Measurements from ENCODE around the gene STOM.
"Not testable (repeated sequence)": the region's sequence is repeated elsewhere in the genome, so short reads cannot be mapped to it uniquely, and the experiment has no call there.

STOM gene

GRCh38 chr9:121369595-121370265 lies at the start of gene STOM:
Gene STOM, minus strand, starts transcription at chr9:121370250. Its CDS starts 63 bp downstream, at chr9:121370187.
- peak in 1 of 2 donors; percentile 24 for DNase-seq (ENCODE audit: low read depth in 2 of 2)

DNA sequence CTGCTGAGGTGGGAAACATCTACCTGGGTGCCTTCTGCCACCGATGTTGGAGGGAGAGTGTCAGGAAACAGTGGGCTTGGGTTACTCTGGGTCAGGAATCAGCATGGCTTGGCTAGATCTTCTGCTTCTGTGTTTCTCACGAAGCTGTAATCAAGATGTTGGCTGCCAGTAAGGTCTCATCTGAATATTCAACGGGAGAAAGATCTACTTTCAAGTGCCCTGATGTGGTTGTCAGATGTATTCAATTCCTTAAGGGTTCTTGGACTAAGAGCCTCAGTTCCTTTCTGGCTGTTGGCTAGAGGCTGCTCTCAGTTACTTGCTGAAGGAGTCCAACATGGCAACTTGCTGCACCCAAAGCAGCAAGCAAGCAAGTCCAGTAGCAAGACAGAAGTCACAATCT lies 41.9 kb upstream of the STOM start:
- DNase-seq (ENCODE audit: low read depth in 2 of 2), result no peak

GRCh38 chr9:121405899-121406298 lies 35.8 kb upstream of the STOM start:
- DNase-seq (ENCODE audit: low read depth in 2 of 2), result no peak

DNA sequence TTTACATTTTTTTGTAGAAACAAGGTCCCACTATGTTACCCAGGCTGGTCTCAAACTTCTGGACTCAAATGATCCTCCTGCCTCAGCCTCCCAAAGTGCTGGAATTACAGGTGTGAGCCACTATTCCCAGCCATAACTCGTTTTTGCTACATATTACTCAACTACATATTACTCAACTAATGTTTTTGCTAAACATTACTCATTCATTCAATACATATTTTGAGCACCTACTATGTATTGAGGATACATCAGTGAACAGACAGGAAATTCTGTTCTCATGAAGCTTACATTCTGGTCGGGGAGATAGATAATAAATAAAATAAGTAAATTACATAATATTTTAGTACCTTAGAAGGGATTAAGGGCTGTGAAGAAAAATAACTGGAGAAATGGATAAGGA lies 34.9 kb upstream of the STOM start:
- DNase-seq (ENCODE audit: low read depth in 2 of 2), result no peak

DNA sequence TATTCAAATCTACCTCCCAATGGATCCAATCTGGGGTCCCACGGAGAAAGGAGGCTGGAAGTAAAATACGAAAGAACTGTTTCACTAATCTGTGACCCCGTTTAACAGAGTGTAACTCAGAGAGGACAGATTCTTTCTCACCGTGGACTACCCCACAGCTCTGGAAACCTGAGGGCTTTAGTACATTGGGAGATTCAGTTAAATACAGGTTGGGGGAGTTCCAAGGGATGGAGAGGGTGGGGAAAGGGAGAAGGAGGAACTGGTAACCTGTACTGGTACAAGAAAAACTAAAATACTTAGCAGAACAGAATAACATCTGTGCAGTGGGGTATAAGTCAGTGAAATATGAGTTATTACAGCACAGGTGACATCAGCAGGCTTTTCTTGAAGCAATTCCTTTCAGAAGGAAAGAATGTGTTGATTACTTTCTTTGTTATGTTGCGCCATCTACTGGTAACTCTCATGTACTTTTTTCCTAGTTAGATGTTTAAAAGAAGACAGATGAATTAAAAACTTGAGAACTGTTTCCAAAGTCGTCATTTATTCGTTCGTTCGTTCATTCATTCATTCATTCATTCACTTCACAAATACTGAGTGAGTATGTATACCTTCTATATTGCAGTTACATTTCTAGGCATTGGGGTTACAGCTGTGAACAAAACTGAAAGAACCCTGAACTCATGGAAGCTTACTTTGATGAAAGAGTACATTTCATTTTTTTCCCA lies 30.0 kb upstream of the STOM start:
- DNase-seq (ENCODE audit: low read depth in 2 of 2), result no peak

DNA sequence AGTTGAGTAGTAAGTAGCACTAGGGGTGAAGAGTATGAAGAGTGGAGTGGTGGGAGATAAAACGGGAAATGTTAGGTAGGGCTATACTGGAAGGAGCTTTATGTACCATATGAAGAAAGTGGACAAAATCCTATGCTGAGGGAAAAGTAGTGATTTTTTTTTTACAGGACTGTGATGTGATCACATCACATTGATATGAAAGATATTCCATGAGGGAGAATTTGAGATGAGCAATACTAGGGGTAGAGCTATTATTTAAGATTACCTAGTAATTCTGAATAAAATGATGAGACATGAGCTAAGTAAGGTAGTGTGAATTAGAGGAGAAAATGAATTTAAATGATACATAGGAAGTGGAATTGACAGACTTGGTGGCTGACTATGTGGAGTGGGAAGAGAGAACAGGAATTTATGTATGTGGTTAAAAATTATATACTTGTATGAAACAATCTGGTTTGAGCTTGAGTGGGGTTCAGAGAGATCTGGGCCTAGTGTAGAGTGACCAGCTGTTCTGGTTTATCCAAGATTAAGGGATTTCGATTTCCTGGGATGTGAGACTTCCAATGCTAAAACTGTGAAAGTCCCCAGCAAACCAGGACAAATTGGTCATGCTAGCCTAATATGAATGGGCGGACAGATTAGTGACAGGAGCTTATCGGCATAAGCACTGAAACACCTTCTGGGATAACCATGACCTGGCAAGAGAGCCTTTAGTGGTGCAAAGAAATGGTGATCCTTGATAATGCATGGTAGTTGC lies 29.3 kb upstream of the STOM start:
- DNase-seq (ENCODE audit: low read depth in 2 of 2), result no peak

GRCh38 chr9:121398374-121398773 lies 28.3 kb upstream of the STOM start:
- DNase-seq (ENCODE audit: low read depth in 2 of 2), result no peak

GRCh38 chr9:121397277-121397676 lies 27.2 kb upstream of the STOM start:
- DNase-seq (ENCODE audit: low read depth in 2 of 2), result not testable (repeated sequence)

GRCh38 chr9:121395558-121395957 lies 25.5 kb upstream of the STOM start:
- DNase-seq (ENCODE audit: low read depth in 2 of 2), result no peak

- DNase-seq (ENCODE audit: low read depth in 2 of 2), result no peak
Measured at GRCh38 chr9:121394292-121394691, 24.2 kb upstream of the STOM start.

DNA sequence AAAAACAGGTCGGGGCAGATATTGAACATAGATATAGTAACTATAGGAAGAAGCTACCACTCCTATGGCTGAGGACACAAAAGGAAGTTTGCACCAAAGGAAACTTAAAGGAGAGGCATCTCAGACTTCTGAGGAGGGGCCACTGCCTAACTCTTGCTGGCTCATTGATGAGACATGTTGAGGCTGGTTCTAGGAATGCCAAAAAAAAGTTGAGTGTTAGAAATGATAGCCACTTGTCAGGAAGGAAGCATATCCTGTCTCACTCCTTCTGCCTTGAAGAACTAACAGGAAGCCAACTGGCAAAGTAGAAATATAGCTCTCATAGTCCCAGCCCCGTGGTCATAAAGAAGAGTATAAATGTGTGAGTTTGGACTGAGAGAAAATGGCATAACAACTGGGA lies 23.3 kb upstream of the STOM start:
- DNase-seq (ENCODE audit: low read depth in 2 of 2), result no peak

- no peak for DNase-seq (ENCODE audit: low read depth in 2 of 2)
Measured at GRCh38 chr9:121390372-121390771, 20.3 kb upstream of the STOM start.

GRCh38 chr9:121388140-121388905 lies 18.3 kb upstream of the STOM start:
- DNase-seq (ENCODE audit: low read depth in 2 of 2), result no peak

DNA sequence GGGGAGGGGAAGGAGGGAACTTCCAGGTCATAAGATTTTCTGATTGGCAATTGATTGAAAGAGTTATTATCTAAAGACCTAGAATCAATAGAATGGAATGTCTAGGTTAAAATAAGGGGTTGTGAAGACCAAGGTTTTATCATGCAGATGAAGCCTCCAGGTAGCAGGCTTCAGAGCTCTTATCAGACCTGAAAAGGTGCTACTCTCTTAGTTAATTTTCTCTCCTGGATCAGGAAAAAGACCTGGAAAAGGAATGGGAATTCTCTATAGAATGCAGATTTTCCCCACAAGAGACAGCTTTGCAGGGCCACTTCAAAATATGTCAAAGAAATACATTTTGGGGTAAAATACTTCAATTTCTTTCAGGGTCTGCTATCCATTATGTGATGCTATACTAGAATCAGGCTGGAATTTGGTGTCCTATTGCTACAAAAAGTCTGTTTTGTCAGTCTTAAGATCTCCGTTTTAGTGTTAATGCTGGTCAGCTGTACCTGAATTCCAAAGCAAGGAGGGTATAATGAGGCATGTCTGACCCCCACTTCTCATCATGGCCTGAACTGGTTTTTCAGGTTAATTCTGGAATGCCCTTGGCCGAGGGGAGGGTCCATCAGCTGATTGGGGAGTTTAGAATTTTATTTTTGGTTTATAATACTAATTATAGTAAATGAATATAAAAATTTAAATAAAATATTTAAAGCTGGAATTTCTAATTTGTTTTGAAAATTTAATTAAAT lies 16.6 kb upstream of the STOM start:
- DNase-seq (ENCODE audit: low read depth in 2 of 2), result no peak

GRCh38 chr9:121383715-121384114 lies 13.7 kb upstream of the STOM start:
- no peak for DNase-seq (ENCODE audit: low read depth in 2 of 2)

- no peak for DNase-seq (ENCODE audit: low read depth in 2 of 2)
Measured at GRCh38 chr9:121380846-121381245, 10.8 kb upstream of the STOM start.

DNA sequence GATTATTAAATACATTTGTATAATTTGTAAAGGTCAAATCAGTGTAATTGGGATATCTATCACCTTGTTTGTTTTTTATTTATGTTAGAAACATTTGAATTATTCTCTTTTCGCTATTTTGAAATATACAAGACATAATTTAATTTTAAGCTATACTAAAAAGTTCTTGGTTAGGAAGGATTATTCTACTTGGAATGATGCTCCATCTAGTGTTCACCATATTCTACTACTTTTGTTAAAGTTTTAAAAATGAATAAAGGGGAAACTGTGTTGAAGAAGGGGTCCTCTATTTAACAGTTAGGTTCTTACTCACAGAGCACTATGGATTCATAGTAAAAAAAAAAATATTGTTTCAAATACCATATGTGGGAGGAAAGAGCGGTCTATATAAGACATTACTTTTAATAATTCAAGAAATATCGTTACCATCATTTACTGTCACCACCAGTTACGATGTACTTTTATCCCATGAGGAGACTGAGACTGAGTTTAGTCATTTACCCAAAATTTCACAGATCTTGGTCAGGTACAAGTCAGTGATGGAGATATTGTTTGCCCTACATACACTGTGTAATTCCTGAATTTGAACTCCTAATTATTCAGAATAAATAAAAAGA lies 6.3 kb upstream of the STOM start:
- DNase-seq (ENCODE audit: low read depth in 2 of 2), result no peak

GRCh38 chr9:121373011-121373729 lies 3.1 kb upstream of the STOM start:
- no peak for DNase-seq (ENCODE audit: low read depth in 2 of 2)

- no peak for DNase-seq (ENCODE audit: low read depth in 2 of 2)
Measured at GRCh38 chr9:121372239-121373010, 2.4 kb upstream of the STOM start.
